HUES6 (cell line): ENCODE results near the gene MAP3K15.

Source experiments
- H3K27ac ChIP-seq: 2 replicates; pipeline ENCODE4 v1.7.0; 2013; ENCODE audit warnings: low read depth, mild to moderate bottlenecking, low read length, inconsistent platforms
- H3K27me3 ChIP-seq: 2 replicates; pipeline ENCODE4 v1.6.1; 2013; ENCODE audit warnings: low read length; ENCODE audit not compliant: control insufficient read depth, insufficient read depth
- H3K36me3 ChIP-seq: 2 replicates; pipeline ENCODE4 v1.6.1; 2013; ENCODE audit warnings: low read length; ENCODE audit not compliant: control insufficient read depth, insufficient read depth
- H3K4me1 ChIP-seq: 2 replicates; pipeline ENCODE4 v1.6.1; 2013; ENCODE audit warnings: low read length; ENCODE audit not compliant: control insufficient read depth, insufficient read depth
- H3K4me3 ChIP-seq: 2 replicates; pipeline ENCODE4 v1.5.1; 2013; ENCODE audit warnings: low read depth, low read length
- H3K9ac ChIP-seq: one replicate; pipeline ENCODE4 v1.6.1; 2013; ENCODE audit warnings: mild to moderate bottlenecking, low read length
- H3K9me3 ChIP-seq: 2 replicates; pipeline ENCODE4 v1.6.1; 2013; ENCODE audit warnings: low read depth, low read length; ENCODE audit not compliant: control insufficient read depth, insufficient read depth

Gene MAP3K15

GRCh38 chrX:19552793-19553192 is 37.5 kb upstream of the MAP3K15 start:
- Histone ChIP-seq H3K36me3 (no peaks in the 10 kb centered on the region), H3K27ac (no peak overlapping the region), H3K4me3 (no peak overlapping the region), H3K27me3 (no peaks in the 10 kb centered on the region), H3K4me1 (no peaks in the 10 kb centered on the region), H3K9me3 (no peaks in the 10 kb centered on the region), H3K9ac (no peak overlapping the region)

- Histone ChIP-seq H3K27me3 (no peaks in the 10 kb centered on the region), H3K4me1 (no peaks in the 10 kb centered on the region), H3K9me3 (no peaks in the 10 kb centered on the region), H3K4me3 (no peak overlapping the region), H3K27ac (no peak overlapping the region), H3K36me3 (no peaks in the 10 kb centered on the region; the same call in 1 of the 2 replicates), H3K9ac (no peak overlapping the region)
Observed at GRCh38 chrX:19549838-19550237, 34.5 kb upstream of the MAP3K15 start.

GRCh38 chrX:19548934-19549333 is 33.6 kb upstream of the MAP3K15 start:
- H3K4me1 ChIP-seq, result no peaks in the 10 kb centered on the region
- no peak overlapping the region for H3K27ac ChIP-seq
- no peak overlapping the region for H3K9ac ChIP-seq
- no peak overlapping the region for H3K4me3 ChIP-seq
- no peaks in the 10 kb centered on the region for H3K9me3 ChIP-seq
- H3K27me3 ChIP-seq, result no peaks in the 10 kb centered on the region
- no peaks in the 10 kb centered on the region; the same call in 1 of the 2 replicates for H3K36me3 ChIP-seq

GRCh38 chrX:19548279-19548678 is 33.0 kb upstream of the MAP3K15 start:
- H3K4me3 ChIP-seq, result no peak overlapping the region
- H3K27me3 ChIP-seq, result no peaks in the 10 kb centered on the region
- no peaks in the 10 kb centered on the region; the same call in 1 of the 2 replicates for H3K36me3 ChIP-seq
- H3K9ac ChIP-seq, result no peak overlapping the region
- H3K9me3 ChIP-seq, result no peaks in the 10 kb centered on the region
- H3K27ac ChIP-seq, result no peak overlapping the region
- no peaks in the 10 kb centered on the region for H3K4me1 ChIP-seq

- no peaks in the 10 kb centered on the region for H3K9me3 ChIP-seq
- H3K4me3 ChIP-seq, result no peak overlapping the region
- no peak overlapping the region for H3K27ac ChIP-seq
- no peaks in the 10 kb centered on the region for H3K4me1 ChIP-seq
- no peaks in the 10 kb centered on the region; the same call in 1 of the 2 replicates for H3K36me3 ChIP-seq
- H3K27me3 ChIP-seq, result no peaks in the 10 kb centered on the region
- H3K9ac ChIP-seq, result no peak overlapping the region
Observed at GRCh38 chrX:19545651-19546050, 30.3 kb upstream of the MAP3K15 start.

GRCh38 chrX:19544693-19545305 is 29.5 kb upstream of the MAP3K15 start:
- no peaks in the 10 kb centered on the region for H3K4me1 ChIP-seq
- no peaks in the 10 kb centered on the region; the same call in 1 of the 2 replicates for H3K36me3 ChIP-seq
- no peak overlapping the region for H3K27ac ChIP-seq
- H3K9ac ChIP-seq, result no peak overlapping the region
- no peaks in the 10 kb centered on the region for H3K27me3 ChIP-seq
- H3K9me3 ChIP-seq, result no peaks in the 10 kb centered on the region
- H3K4me3 ChIP-seq, result no peak overlapping the region

GRCh38 chrX:19543951-19544381 is 28.7 kb upstream of the MAP3K15 start:
- Histone ChIP-seq H3K9ac (no peak overlapping the region), H3K9me3 (no peaks in the 10 kb centered on the region), H3K36me3 (no peaks in the 10 kb centered on the region; the same call in 1 of the 2 replicates), H3K27ac (no peak overlapping the region), H3K4me1 (no peaks in the 10 kb centered on the region), H3K4me3 (no peak overlapping the region), H3K27me3 (no peaks in the 10 kb centered on the region)

- H3K4me1 ChIP-seq, result no peaks in the 10 kb centered on the region
- H3K4me3 ChIP-seq, result no peak overlapping the region
- no peaks in the 10 kb centered on the region; the same call in 1 of the 2 replicates for H3K36me3 ChIP-seq
- no peak overlapping the region for H3K27ac ChIP-seq
- no peak overlapping the region for H3K9ac ChIP-seq
- no peaks in the 10 kb centered on the region for H3K27me3 ChIP-seq
- H3K9me3 ChIP-seq, result no peaks in the 10 kb centered on the region
Observed at GRCh38 chrX:19543020-19543715, 27.9 kb upstream of the MAP3K15 start.

GRCh38 chrX:19541931-19542330 is 26.6 kb upstream of the MAP3K15 start:
- no peak overlapping the region for H3K9ac ChIP-seq

GRCh38 chrX:19541196-19541595 is 25.9 kb upstream of the MAP3K15 start:
- Histone ChIP-seq H3K4me1 (no peaks in the 10 kb centered on the region), H3K27me3 (no peaks in the 10 kb centered on the region), H3K4me3 (no peak overlapping the region), H3K9me3 (no peaks in the 10 kb centered on the region), H3K36me3 (no peaks in the 10 kb centered on the region; the same call in 1 of the 2 replicates), H3K27ac (no peak overlapping the region), H3K9ac (no peak overlapping the region)

More at GRCh38 chrX:19541931-19542330, 26.6 kb upstream of the MAP3K15 start:
- Histone ChIP-seq H3K27ac (no peak overlapping the region), H3K4me1 (no peaks in the 10 kb centered on the region), H3K9me3 (no peaks in the 10 kb centered on the region), H3K27me3 (no peaks in the 10 kb centered on the region), H3K36me3 (no peaks in the 10 kb centered on the region; the same call in 1 of the 2 replicates), H3K4me3 (no peak overlapping the region)

- Histone ChIP-seq H3K9me3 (no peaks in the 10 kb centered on the region), H3K4me1 (no peaks in the 10 kb centered on the region), H3K27me3 (no peaks in the 10 kb centered on the region), H3K4me3 (no peak overlapping the region), H3K27ac (no peak overlapping the region), H3K36me3 (no peaks in the 10 kb centered on the region; the same call in 1 of the 2 replicates), H3K9ac (no peak overlapping the region)
Observed at GRCh38 chrX:19540076-19540475, 24.8 kb upstream of the MAP3K15 start.
